IMR-90 (cell line): ENCODE measurements around the gene CAPN9.
A peak's percentile ranks its signal among the peaks of the same experiment; 100 is the strongest.

ENCODE experiments used
- CEBPB ChIP-seq: IDR thresholded peaks from 2 replicates; pipeline ENCODE4 v1.6.1; 2012; ENCODE audit warnings: low read depth, low read length, improper control_type of control experiment
- CHD1 ChIP-seq: IDR thresholded peaks from 2 replicates; pipeline ENCODE4 v1.6.1; 2012; ENCODE audit warnings: low read depth, low read length, improper control_type of control experiment
- CTCF ChIP-seq: conservative IDR thresholded peaks from 2 replicates; pipeline ENCODE4 v1.5.1; 2012; ENCODE audit warnings: mild to moderate bottlenecking, low read depth, low read length, improper control_type of control experiment
- ELK1 ChIP-seq: fragments of 150-350 bp; IDR thresholded peaks from 2 replicates; pipeline ENCODE4 v1.6.1; 2016; ENCODE audit warnings: low read depth, mild to moderate bottlenecking, low read length, moderate library complexity, borderline replicate concordance
- FOS ChIP-seq: fragments of 150-350 bp; IDR thresholded peaks from 2 replicates; pipeline ENCODE4 v1.6.1; 2016; ENCODE audit warnings: low read depth, low read length
- MAFK ChIP-seq: IDR thresholded peaks from 2 replicates; pipeline ENCODE4 v1.6.1; 2012; ENCODE audit warnings: low read depth, low read length, improper control_type of control experiment
- MAZ ChIP-seq: IDR thresholded peaks from 2 replicates; pipeline ENCODE4 v1.6.1; 2012; ENCODE audit warnings: low read depth, mild to moderate bottlenecking, low read length, improper control_type of control experiment, moderate library complexity, borderline replicate concordance
- MXI1 ChIP-seq: IDR thresholded peaks from 2 replicates; pipeline ENCODE4 v1.6.1; 2012; ENCODE audit warnings: low read depth, mild to moderate bottlenecking, low read length, moderate library complexity, borderline replicate concordance
- POLR2A ChIP-seq: IDR thresholded peaks from 2 replicates; pipeline ENCODE4 v1.6.1; 2012; ENCODE audit warnings: mild to moderate bottlenecking, low read depth, low read length
- RAD21 ChIP-seq: IDR thresholded peaks from 2 replicates; pipeline ENCODE4 v1.6.1; 2012; ENCODE audit warnings: low read length, improper control_type of control experiment
- RCOR1 ChIP-seq: IDR thresholded peaks from 2 replicates; pipeline ENCODE4 v1.6.1; 2012; ENCODE audit warnings: mild to moderate bottlenecking, low read length, improper control_type of control experiment; ENCODE audit not compliant: insufficient replicate concordance
- SMC3 ChIP-seq: fragments of 150-350 bp; IDR thresholded peaks from 2 replicates; pipeline ENCODE4 v1.6.1; 2016; ENCODE audit warnings: low read depth, mild to moderate bottlenecking, antibody characterized with exemption, low read length, moderate library complexity
- USF2 ChIP-seq: fragments of 150-350 bp; IDR thresholded peaks from 2 replicates; pipeline ENCODE4 v1.6.1; 2017; ENCODE audit warnings: mild to moderate bottlenecking, antibody characterized with exemption, low read length, low read depth

DNA sequence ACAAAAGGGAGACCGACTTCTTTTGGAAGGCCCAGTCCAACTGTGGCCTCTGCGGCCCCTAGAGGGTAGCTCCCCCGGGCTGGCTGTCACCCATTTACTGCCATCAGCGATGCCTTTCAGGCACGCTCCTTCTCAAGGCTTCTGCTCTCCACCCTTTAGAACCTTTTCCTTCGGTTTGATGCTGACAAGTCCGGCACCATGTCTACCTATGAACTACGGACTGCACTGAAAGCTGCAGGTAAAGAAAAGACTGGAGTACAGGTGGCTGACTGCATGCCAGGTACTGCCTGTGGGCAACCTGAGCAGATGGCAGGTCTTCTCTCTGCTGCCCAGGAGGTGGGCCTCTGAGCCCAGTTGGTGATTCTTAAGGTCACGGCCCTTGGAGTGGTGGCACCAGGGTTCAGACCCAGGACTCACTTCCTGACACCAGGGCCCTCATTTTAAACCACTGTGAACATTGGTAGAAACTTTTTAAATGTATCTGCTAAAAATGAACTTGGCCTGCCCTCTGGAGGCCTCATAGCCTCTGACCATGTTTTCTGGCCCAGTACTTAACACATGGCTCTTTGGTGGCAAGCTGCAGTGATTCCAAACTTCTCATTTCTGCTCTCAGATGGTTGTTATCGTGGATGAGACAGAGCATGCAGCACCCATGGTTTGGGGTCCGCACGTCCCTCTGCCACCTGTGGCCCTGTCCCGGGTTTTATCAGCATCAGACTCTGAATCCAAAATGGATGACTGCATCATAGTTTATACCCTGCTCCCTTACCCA lies 45.7 kb downstream of the CAPN9 start:
- TF ChIP-seq POLR2A (no peak), MAFK (no peak), CTCF (peak; percentile 33; the same call in 1 of the 2 replicates), CHD1 (no peak), SMC3 (no peak; the same call in 1 of the 2 replicates), RAD21 (peak; percentile 25; the same call in 1 of the 2 replicates), ELK1 (no peak), CEBPB (no peak), RCOR1 (no peak), FOS (no peak), MXI1 (no peak), USF2 (no peak), MAZ (no peak)
